ENCODE measurements around the gene STXBP5.
A peak's percentile ranks its signal among the peaks of the same experiment; 100 is the strongest.

STXBP5 gene

DNA sequence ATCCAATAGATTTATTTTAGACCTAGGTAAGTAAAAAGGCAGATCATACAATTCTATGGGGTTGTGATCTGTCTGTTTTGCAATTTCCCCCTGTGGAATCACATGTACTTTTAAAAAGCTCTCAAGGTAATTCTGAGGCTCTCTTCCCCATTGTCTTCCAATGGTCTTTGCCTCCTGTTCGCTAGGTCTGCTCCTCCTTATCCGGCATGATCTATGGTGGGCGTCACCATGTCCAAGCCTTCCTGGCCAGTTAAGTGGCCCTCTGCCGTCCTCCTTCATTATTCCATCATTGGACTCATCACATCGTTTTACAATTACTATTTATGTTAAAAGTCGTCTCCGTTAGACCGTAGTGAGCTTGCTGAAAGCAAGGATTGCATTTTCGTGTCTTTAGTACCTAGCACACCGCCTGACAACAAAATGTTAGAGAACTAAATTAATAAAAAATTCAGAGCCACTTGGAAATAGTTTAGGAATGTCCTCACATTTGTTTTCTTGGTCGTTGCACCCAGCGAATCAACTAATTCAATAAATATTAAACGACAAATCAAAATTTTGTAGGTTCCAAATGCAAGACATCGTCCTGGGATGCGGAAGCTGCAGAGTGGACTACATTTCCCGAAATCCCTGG lies 2.2 kb upstream of the STXBP5 start:
- no peak for TF ChIP-seq EZH2 (IDR thresholded peaks at IDR 0.05; ENCODE audit: borderline replicate concordance, low read length)
- TF ChIP-seq, protein P1, sequence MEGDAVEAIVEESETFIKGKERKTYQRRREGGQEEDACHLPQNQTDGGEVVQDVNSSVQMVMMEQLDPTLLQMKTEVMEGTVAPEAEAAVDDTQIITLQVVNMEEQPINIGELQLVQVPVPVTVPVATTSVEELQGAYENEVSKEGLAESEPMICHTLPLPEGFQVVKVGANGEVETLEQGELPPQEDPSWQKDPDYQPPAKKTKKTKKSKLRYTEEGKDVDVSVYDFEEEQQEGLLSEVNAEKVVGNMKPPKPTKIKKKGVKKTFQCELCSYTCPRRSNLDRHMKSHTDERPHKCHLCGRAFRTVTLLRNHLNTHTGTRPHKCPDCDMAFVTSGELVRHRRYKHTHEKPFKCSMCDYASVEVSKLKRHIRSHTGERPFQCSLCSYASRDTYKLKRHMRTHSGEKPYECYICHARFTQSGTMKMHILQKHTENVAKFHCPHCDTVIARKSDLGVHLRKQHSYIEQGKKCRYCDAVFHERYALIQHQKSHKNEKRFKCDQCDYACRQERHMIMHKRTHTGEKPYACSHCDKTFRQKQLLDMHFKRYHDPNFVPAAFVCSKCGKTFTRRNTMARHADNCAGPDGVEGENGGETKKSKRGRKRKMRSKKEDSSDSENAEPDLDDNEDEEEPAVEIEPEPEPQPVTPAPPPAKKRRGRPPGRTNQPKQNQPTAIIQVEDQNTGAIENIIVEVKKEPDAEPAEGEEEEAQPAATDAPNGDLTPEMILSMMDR (IDR thresholded peaks at IDR 0.05; ENCODE audit: low read length): no peak
- Histone ChIP-seq H3K9me2 (ENCODE audit: low read depth, low read length) (no peaks in the 10 kb centered on the region), H3F3A (ENCODE audit: insufficient read depth, low read length) (no peaks in the 10 kb centered on the region), H3K9me3 (ENCODE audit: low read length) (no peaks in the 10 kb centered on the region), H3K4me3 (ENCODE audit: low read depth, low read length, poor library complexity, severe bottlenecking) (peak overlapping the region; percentile 99), H3K79me2 (ENCODE audit: insufficient read depth, low read length) (peaks cover 25% of the 10 kb centered on the region), H3K4me2 (ENCODE audit: low read length) (peak overlapping the region; percentile 94), H3K27me3 (ENCODE audit: insufficient read depth, low read length) (no peaks in the 10 kb centered on the region), H2AFZ (ENCODE audit: low read length) (peak overlapping the region; percentile 95), H3K9ac (ENCODE audit: low read length) (peak overlapping the region; percentile 59), H4K20me1 (ENCODE audit: insufficient read depth, low read length) (no peaks in the 10 kb centered on the region), H3K27ac (ENCODE audit: low read depth, low read length, poor library complexity, severe bottlenecking) (no peak overlapping the region), H3K36me3 (ENCODE audit: insufficient read depth, low read length) (no peaks in the 10 kb centered on the region), H3K4me1 (ENCODE audit: insufficient read depth, low read length, severe bottlenecking) (peaks cover 34% of the 10 kb centered on the region)

GRCh38 chr6:147202516-147203310 lies 1.5 kb upstream of the STXBP5 start:
- TF ChIP-seq, protein P1 (IDR thresholded peaks at IDR 0.05; ENCODE audit: low read length): no peak
- no peak for TF ChIP-seq EZH2 (IDR thresholded peaks at IDR 0.05; ENCODE audit: borderline replicate concordance, low read length)
- no peaks in the 10 kb centered on the region for H4K20me1 ChIP-seq (ENCODE audit: insufficient read depth, low read length)
- no peaks in the 10 kb centered on the region for H3F3A ChIP-seq (ENCODE audit: insufficient read depth, low read length)
- peak overlapping the region; percentile 99 for H3K4me3 ChIP-seq (ENCODE audit: low read depth, low read length, poor library complexity, severe bottlenecking)
- H3K36me3 ChIP-seq (ENCODE audit: insufficient read depth, low read length): no peaks in the 10 kb centered on the region
- peaks cover 25% of the 10 kb centered on the region for H3K79me2 ChIP-seq (ENCODE audit: insufficient read depth, low read length)
- H2AFZ ChIP-seq (ENCODE audit: low read length): peak overlapping the region; percentile 56
- H3K9me2 ChIP-seq (ENCODE audit: low read depth, low read length): no peaks in the 10 kb centered on the region
- peak overlapping the region; percentile 91 for H3K9ac ChIP-seq (ENCODE audit: low read length)
- peak overlapping the region; percentile 94 for H3K4me2 ChIP-seq (ENCODE audit: low read length)
- no peaks in the 10 kb centered on the region for H3K9me3 ChIP-seq (ENCODE audit: low read length)
- peaks cover 34% of the 10 kb centered on the region for H3K4me1 ChIP-seq (ENCODE audit: insufficient read depth, low read length, severe bottlenecking)
- no peaks in the 10 kb centered on the region for H3K27me3 ChIP-seq (ENCODE audit: insufficient read depth, low read length)
- H3K27ac ChIP-seq (ENCODE audit: low read depth, low read length, poor library complexity, severe bottlenecking): peak overlapping the region; percentile 86

- Histone ChIP-seq H3K27me3 (ENCODE audit: insufficient read depth, low read length) (no peaks in the 10 kb centered on the region), H3K79me2 (ENCODE audit: insufficient read depth, low read length) (peaks cover 25% of the 10 kb centered on the region), H3K4me1 (ENCODE audit: insufficient read depth, low read length, severe bottlenecking) (peaks cover 34% of the 10 kb centered on the region), H3K9me2 (ENCODE audit: low read depth, low read length) (no peaks in the 10 kb centered on the region), H2AFZ (ENCODE audit: low read length) (peak overlapping the region; percentile 9), H3K9me3 (ENCODE audit: low read length) (no peaks in the 10 kb centered on the region), H3K4me2 (ENCODE audit: low read length) (peak overlapping the region; percentile 94), H3F3A (ENCODE audit: insufficient read depth, low read length) (no peaks in the 10 kb centered on the region), H4K20me1 (ENCODE audit: insufficient read depth, low read length) (no peaks in the 10 kb centered on the region), H3K36me3 (ENCODE audit: insufficient read depth, low read length) (no peaks in the 10 kb centered on the region), H3K9ac (ENCODE audit: low read length) (peak overlapping the region; percentile 91), H3K27ac (ENCODE audit: low read depth, low read length, poor library complexity, severe bottlenecking) (peak overlapping the region; percentile 86), H3K4me3 (ENCODE audit: low read depth, low read length, poor library complexity, severe bottlenecking) (peak overlapping the region; percentile 99)
- TF ChIP-seq EZH2 (IDR thresholded peaks at IDR 0.05; ENCODE audit: borderline replicate concordance, low read length): no peak
- TF ChIP-seq, protein P1 (IDR thresholded peaks at IDR 0.05; ENCODE audit: low read length): no peak
Observed at GRCh38 chr6:147203311-147204059, 732 bp upstream of the STXBP5 start.
